ENCODE measurements around the gene ANKRD36C.
A peak's percentile ranks its signal among the peaks of the same experiment; 100 is the strongest.
"Not testable (repeated sequence)": the region's sequence is repeated elsewhere in the genome, so short reads cannot be mapped to it uniquely, and the experiment has no call there.

The ANKRD36C gene

GRCh38 chr2:95991351-95992094, at the start of gene ANKRD36C:
ANKRD36C (minus strand) TSS chr2:95991824; CDS start chr2:95991708, 116 bp downstream.
- peak; percentile 7 for DNase-seq (ENCODE audit: low read depth)

- DNase-seq (ENCODE audit: low read depth), result not testable (repeated sequence)
These were observed 43.9 kb upstream of the ANKRD36C start for GRCh38 chr2:96035554-96035953.

DNA sequence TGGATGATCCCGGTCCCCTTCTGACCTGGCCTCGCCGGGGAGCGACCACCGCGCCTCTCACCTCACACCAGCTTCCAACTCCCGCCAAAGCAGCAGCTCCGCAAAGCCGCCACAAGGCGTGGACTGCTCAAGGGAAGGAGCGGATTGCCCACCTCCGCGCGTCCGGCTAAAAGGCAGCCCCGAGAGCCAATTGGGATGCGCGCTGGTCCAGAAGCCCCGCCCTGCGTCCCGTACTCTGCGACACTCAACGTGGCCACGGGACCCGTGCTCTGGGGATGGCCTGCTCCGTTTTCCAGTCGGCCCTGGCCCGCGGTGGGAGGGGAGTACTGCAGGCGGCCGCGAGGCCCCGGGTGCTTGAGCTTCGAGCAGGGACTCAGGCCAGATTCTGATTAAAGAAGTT, 43.2 kb upstream of the ANKRD36C start, which contains the start of gene GPAT2:
Gene GPAT2, minus strand, starts transcription at position 125 of the 400 bp plus-strand sequence. CDS start 2,557 bp downstream, outside the sequence.
- DNase-seq (ENCODE audit: low read depth), result not testable (repeated sequence)

DNA sequence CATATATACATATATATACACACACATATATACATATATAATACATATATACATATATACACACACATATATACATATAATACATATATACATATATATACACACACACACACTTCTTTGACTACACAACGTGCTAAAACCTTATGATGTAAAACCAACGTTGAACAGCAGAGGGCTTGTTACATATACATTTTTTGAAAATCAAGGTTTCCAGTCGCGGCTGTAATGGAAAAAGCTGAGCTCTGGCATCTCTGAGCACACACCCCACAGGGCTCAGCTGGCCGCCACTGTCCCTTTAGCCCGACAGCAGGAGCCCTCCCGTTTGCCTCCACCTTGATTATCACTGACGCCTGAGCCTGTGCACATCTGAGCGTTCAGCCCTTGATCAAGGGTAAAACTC, 42.4 kb upstream of the ANKRD36C start:
- not testable (repeated sequence) for DNase-seq (ENCODE audit: low read depth)

GRCh38 chr2:96027725-96028325, 36.2 kb upstream of the ANKRD36C start:
- not testable (repeated sequence) for DNase-seq (ENCODE audit: low read depth)

GRCh38 chr2:96025755-96026154, 34.1 kb upstream of the ANKRD36C start:
- DNase-seq (ENCODE audit: low read depth), result not testable (repeated sequence)

- DNase-seq (ENCODE audit: low read depth), result no peak
These were observed 33.5 kb upstream of the ANKRD36C start for GRCh38 chr2:96025194-96025492.

- no peak for DNase-seq (ENCODE audit: low read depth)
These were observed 32.9 kb upstream of the ANKRD36C start for GRCh38 chr2:96024336-96025193.

- DNase-seq (ENCODE audit: low read depth), result not testable (repeated sequence)
These were observed 32.1 kb upstream of the ANKRD36C start for GRCh38 chr2:96023701-96024100.

DNA sequence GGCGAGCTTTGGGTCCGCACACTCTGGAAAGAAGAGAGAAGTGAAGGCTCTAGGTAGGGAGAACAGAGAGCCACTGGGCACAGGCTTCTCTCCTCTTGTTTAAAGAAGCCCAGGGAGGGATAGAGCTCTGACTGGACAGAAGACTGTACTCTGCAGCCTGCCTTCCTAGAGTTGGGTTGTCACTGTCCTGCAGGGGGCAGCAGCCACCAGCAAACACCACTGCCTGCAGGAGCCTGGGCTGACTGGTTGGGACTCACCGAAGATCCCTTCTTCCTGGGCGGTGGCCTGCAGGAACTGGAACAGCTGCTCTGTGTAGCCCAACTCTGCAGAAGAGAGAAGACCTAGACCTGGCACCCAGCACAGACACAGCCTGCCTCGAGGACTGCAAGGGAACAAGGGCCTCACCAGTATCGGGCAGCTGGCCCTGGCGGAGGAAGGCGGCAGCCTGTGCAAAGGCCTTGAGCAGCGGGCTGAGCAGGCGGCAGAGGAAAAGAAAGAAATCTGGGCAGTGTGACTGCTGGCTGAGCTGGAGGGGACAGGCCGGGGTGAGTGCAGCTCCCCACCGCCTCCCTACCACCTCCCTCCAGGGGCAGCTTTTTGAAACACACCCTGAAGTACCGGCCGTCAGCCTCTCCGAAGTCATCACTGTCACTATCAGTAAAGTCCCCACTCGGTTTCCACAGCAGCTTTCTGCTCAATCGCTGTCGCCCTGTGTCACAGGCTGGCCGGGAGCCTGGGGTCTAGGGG, 31.2 kb upstream of the ANKRD36C start:
- peak; percentile 51 for DNase-seq (ENCODE audit: low read depth)

DNA sequence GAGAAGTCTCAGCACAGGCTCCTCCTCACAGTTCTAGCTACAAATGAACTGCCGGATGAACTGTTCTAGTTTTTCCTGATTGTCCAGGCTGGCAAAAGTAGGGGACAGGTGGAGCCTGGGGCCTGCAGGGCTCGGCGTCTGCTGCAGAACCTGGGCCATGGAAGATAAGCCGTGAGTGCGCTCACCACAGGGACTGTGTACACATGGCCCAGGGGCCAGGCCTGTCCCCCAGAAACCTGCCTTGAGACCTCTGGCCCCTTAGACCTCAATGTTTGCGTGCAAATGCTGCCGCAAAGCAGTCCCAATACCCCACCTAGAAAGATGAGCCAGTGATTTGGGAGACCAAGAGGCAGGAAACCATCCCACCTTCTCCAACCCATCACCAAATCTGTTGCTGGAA, 30.5 kb upstream of the ANKRD36C start:
- not testable (repeated sequence) for DNase-seq (ENCODE audit: low read depth)

- DNase-seq (ENCODE audit: low read depth), result not testable (repeated sequence)
These were observed 29.5 kb upstream of the ANKRD36C start for GRCh38 chr2:96021142-96021541.

DNA sequence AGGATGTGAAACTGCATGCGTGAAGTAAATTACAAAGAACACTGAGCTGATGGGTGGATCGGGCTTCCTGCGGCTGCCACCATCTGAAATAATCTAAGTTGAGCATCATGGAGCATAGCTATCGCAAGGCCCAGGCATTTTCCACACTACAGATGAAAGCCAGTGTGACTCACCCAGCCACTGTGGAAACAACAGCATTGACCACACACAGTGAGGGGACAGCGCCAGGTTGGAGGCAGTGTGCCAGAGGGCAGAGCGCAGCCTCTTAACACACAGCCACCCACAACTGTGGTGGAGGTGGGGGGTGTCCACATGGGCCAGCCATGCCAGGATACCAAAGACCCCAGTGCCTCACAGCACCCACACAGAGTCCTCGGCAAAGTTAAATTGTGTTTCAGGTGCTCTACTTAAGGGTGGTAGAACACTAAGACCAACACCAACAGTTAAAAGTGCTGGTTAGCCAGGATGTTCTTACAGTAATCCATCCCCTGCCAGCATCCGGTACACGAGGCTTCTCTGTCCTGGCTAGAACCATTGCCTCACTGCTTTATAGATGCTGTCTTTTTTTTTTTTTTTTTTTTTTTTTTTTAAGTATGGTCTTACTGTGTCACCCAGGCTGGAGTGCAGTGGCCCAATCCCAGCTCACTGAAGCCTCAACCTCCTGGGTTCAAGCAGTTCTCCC, 28.4 kb upstream of the ANKRD36C start:
- not testable (repeated sequence) for DNase-seq (ENCODE audit: low read depth)

GRCh38 chr2:96016321-96016720, 24.7 kb upstream of the ANKRD36C start:
- not testable (repeated sequence) for DNase-seq (ENCODE audit: low read depth)

DNA sequence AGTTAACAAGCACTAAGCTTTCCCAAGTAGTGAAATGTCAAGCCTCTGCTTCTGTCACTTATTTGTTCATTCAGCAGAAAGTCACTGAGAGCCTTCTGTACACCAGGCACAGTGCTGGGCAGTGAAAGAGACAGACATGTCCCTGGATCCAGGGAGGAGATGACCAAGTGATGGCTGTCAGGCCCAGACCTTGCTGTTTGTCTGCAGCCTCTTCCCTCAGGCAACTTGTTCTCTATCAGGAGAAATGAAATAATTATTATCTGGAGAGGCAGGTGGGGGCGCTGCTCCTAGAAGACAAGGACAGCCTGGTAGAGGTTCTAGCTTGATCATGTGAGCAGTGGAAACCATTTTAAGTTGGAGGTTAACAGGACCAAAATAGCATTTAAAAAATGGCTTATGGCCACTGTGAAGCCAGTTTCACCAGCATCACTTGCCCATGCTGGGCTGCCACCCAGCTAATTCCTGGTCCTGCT, 21.2 kb upstream of the ANKRD36C start:
- DNase-seq (ENCODE audit: low read depth), result not testable (repeated sequence)

DNA sequence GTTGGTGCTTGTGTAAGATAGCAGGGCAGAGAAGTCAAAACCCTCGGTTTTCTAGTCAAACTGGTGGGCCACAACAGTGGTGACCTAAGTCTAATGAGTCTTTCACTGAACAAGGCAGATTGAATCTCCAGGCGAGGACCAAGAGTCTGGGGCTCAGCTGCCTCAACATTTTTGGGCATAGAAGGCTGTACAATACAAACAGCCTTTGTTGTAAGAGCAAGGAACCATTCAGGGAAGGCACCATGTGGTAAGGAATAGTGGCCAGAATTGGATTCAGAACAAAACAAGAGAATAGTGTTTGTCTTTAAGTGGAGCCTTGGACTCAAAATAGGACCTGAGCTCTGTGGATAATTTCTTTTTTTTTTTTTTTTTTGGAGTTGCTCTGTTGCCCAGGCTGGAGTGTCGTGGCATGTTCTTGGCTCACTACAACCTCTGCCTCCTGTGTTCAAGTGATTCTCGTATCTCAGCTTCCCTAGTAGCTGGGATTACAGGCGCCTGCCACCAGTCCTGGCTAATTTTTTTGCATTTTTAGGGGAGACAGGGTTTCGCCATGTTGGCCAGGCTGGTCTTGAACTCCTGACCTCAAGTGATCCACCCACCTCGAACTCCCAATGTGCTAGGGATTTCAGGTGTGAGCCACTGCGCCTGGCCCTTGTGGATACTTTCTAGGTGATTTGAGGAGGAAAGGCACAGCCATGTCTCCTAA, 20.6 kb upstream of the ANKRD36C start:
- not testable (repeated sequence) for DNase-seq (ENCODE audit: low read depth)

DNA sequence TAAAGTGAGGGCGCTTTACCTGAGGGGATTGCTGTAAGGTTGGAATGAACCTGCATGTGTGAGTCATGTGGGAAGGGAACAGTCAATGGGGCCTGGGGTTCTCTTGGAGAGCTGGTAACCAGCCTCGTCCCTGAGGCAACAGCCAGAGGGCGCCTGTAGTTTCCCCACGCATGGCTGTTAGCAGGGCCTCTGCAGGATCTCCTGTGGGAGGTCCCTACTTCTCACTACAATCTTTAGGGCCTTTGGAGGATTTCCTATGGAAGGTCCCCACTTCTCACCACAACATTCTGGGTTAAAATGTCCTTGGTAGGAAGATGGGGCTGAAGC, 19.5 kb upstream of the ANKRD36C start:
- DNase-seq (ENCODE audit: low read depth), result not testable (repeated sequence)

DNA sequence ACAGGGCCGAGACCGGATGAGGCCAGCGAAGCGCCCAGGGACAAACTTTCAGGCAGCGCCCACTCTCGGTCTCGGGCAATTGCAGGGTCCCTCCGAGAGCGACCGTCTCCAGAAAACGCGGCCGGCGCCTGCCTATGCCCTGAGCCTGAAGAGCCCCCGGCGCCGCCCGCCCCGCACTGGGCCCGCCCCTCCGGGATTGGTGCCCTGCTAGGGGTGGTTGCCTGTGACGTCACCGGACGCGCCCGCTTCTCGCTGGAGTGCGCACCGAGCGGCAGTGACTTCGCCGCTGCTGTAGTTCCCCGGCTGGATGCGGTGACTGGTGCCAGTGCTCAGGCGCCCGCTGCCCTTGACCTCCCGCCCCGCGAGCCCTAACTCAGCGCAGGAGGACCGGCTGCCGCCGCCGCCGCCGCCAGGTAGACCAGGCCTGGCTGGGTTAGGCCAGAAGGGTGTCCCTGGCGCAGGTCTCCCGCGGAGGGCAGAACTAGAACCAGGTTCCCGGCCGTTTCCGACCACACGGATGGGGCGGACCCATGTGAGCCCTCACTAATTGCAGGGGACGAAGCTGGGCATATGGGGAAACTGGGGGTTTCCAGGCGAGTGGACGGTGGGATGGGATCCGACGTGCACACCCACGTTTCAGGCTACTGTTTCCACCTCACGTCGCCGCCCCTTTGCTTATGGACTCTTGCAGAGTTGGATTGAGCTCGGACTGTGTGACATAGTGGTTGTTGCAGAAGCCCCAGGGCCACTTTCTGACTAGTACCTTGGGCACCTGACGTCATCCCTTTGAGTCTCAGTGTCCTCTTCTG, 18.9 kb upstream of the ANKRD36C start:
- DNase-seq (ENCODE audit: low read depth), result peak; percentile 95

GRCh38 chr2:96009833-96010232, 18.2 kb upstream of the ANKRD36C start:
- not testable (repeated sequence) for DNase-seq (ENCODE audit: low read depth)

DNA sequence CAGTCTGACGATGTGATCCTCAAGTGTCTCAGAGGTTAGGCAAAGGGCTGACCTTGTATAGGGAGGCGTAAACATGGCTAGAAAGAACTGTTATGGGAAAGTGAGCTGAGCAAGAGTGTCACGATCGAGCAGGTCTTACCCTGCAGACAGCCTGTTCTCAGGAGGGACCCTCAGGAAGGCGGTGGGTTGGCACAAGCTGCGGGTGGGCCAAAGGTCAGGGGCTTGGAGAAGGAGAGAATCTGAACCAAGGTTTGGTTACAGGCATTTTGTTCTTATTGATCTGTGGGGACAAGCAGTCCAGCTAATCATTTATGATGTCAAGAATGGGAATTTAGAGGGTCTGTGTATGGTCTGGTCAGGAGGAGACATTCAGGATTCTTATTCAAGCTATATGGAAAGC, 16.4 kb upstream of the ANKRD36C start:
- not testable (repeated sequence) for DNase-seq (ENCODE audit: low read depth)
